GM12878 (cell line): ENCODE measurements around the gene UBE2G2. TPM values are rescaled to one million over a fixed set of nuclear protein-coding genes. Genes with fewer than 3 reads are reported as not detected.
A peak's percentile ranks its signal among the peaks of the same experiment; 100 is the strongest.

Source experiments
- ASH2L ChIP-seq: fragments of 300-600, 200-600 bp; sonication (generic); IDR thresholded peaks from 2 replicates; pipeline ENCODE4 v1.6.1; 2017; ENCODE audit warnings: low read depth, mild to moderate bottlenecking, borderline replicate concordance
- ATF7 ChIP-seq: fragments of 450-650 bp; IDR thresholded peaks from 2 replicates; pipeline ENCODE4 v1.6.1; 2016; ENCODE audit warnings: low read depth, mild to moderate bottlenecking
- BCL11A ChIP-seq: IDR thresholded peaks from 2 replicates; pipeline ENCODE4 v1.6.1; 2011; ENCODE audit warnings: low read depth, low read length
- BMI1 ChIP-seq: fragments of 450-650 bp; IDR thresholded peaks from 2 replicates; pipeline ENCODE4 v1.6.1; 2016; ENCODE audit warnings: mild to moderate bottlenecking, moderate library complexity, borderline replicate concordance
- CHD1 ChIP-seq: IDR thresholded peaks from 2 replicates; pipeline ENCODE4 v1.6.1; 2012; ENCODE audit warnings: low read depth, low read length, improper control_type of control experiment
- CREB1 ChIP-seq: IDR thresholded peaks from 2 replicates; pipeline ENCODE4 v1.6.1; 2012; ENCODE audit warnings: low read depth, mild to moderate bottlenecking, inconsistent platforms
- ETV6 ChIP-seq, 2 experiments: fragments of 450-650 bp in 1 of 2; IDR thresholded peaks in 1 of 2; conservative IDR thresholded peaks in 1 of 2; 2 replicates each; pipeline ENCODE4 v1.6.1; 2014; ENCODE audit warnings: antibody characterized with exemption in 1 of 2, borderline replicate concordance in 1 of 2, low read depth in 1 of 2, mild to moderate bottlenecking in 1 of 2, moderate library complexity in 1 of 2
- GABPA ChIP-seq: IDR thresholded peaks from 2 replicates; pipeline ENCODE4 v1.6.1; 2014; ENCODE audit warnings: antibody characterized with exemption, low read depth, mild to moderate bottlenecking, inconsistent platforms
- HDGF ChIP-seq: fragments of 450-650 bp; IDR thresholded peaks from 2 replicates; pipeline ENCODE4 v1.6.1; 2016; ENCODE audit warnings: antibody characterized with exemption
- JUND ChIP-seq: IDR thresholded peaks from 2 replicates; pipeline ENCODE4 v1.6.1; 2012; ENCODE audit warnings: low read depth, mild to moderate bottlenecking, low read length, improper control_type of control experiment, moderate library complexity
- KLF5 ChIP-seq: fragments of 450-650 bp; IDR thresholded peaks from 2 replicates; pipeline ENCODE4 v1.6.1; 2014; ENCODE audit warnings: mild to moderate bottlenecking; ENCODE audit not compliant: partially characterized antibody
- LARP7 ChIP-seq: fragments of 450-650 bp; IDR thresholded peaks from 2 replicates; pipeline ENCODE4 v1.6.1; 2017; ENCODE audit warnings: mild to moderate bottlenecking
- MEF2B ChIP-seq: fragments of 450-650 bp; IDR thresholded peaks from 2 replicates; pipeline ENCODE4 v1.6.1; 2018; ENCODE audit warnings: mild to moderate bottlenecking, moderate library complexity; ENCODE audit not compliant: partially characterized antibody, poor library complexity, severe bottlenecking
- RAD21 ChIP-seq: IDR thresholded peaks from 2 replicates; pipeline ENCODE4 v1.6.1; 2011; ENCODE audit warnings: mild to moderate bottlenecking, low read depth, low read length, moderate library complexity; ENCODE audit not compliant: insufficient read depth
- RAD51 ChIP-seq: fragments of 450-650 bp; IDR thresholded peaks from 2 replicates; pipeline ENCODE4 v1.6.1; 2016; ENCODE audit warnings: moderate library complexity, mild to moderate bottlenecking, inconsistent platforms
- RCOR1 ChIP-seq: conservative IDR thresholded peaks from 2 replicates; pipeline ENCODE4 v1.6.1; 2012; ENCODE audit warnings: low read depth, low read length, improper control_type of control experiment
- SMARCA5 ChIP-seq: fragments of 450-650 bp; IDR thresholded peaks from 2 replicates; pipeline ENCODE4 v1.6.1; 2017; ENCODE audit warnings: mild to moderate bottlenecking
- SREBF1 ChIP-seq: IDR thresholded peaks from 2 replicates; pipeline ENCODE4 v1.6.1; 2012; ENCODE audit warnings: mild to moderate bottlenecking, low read length
- TBL1XR1 ChIP-seq: IDR thresholded peaks from 2 replicates; pipeline ENCODE4 v1.6.1; 2012; ENCODE audit warnings: low read depth, low read length, improper control_type of control experiment
- TCF3 ChIP-seq: IDR thresholded peaks from 2 replicates; pipeline ENCODE4 v1.6.1; 2012; ENCODE audit warnings: low read depth, mild to moderate bottlenecking, low read length, borderline replicate concordance; ENCODE audit not compliant: insufficient read depth
- YBX1 ChIP-seq: fragments of 450-650 bp; IDR thresholded peaks from 2 replicates; pipeline ENCODE4 v1.6.1; 2016; ENCODE audit warnings: antibody characterized with exemption
- ZNF274 ChIP-seq: IDR thresholded peaks from one replicate; pipeline ENCODE4 v1.8.0; 2011; ENCODE audit not compliant: insufficient read length, insufficient read depth
- ZSCAN29 ChIP-seq: fragments of 450-650 bp; IDR thresholded peaks from 2 replicates; pipeline ENCODE4 v1.6.1; 2017; ENCODE audit warnings: mild to moderate bottlenecking, moderate library complexity
- polyA plus RNA-seq, 11 experiments: library from polyadenylated mRNA; depleted of rRNA in 4 of 11; unstranded in 6 of 11; stranded (reverse) in 5 of 11; fragments of >200 nt; fragmentation: Nextera tagmentation in 4 of 11; fragmentation: Illumina TruSeq in 1 of 11; extraction: Ambion mirVana in 4 of 11; extraction: Trizol in 1 of 11; gene quantifications; 1 replicate in 1 of 11; 2 replicates in 10 of 11; pipeline versions ENCODE4 v1.2.1 to v1.2.3, GENCODE V29; 2011 to 2016; ENCODE audit warnings: inconsistent platforms in 2 of 11, missing spikeins in 2 of 11, low read depth in 1 of 11
- total RNA-seq, 4 experiments: library from RNA; depleted of rRNA in 3 of 4; stranded (reverse); fragments of >200 nt in 3 of 4; fragmentation: Illumina TruSeq in 1 of 4; extraction: Trizol in 1 of 4; gene quantifications; 2 replicates each; pipeline versions ENCODE4 v1.2.1 to v1.2.3, GENCODE V29; 2013 to 2021
- TF ChIP-seq, protein P1 (sequence below): fragments of 450-650 bp; IDR thresholded peaks from 2 replicates; pipeline ENCODE4 v1.6.1; 2017; ENCODE audit warnings: low read depth, mild to moderate bottlenecking, moderate library complexity
- TF ChIP-seq, protein P2 (sequence below): IDR thresholded peaks from 2 replicates; pipeline ENCODE4 v1.6.1; 2012; ENCODE audit warnings: low read depth, low read length, improper control_type of control experiment
- TF ChIP-seq, protein P3 (sequence below): IDR thresholded peaks from 2 replicates; pipeline ENCODE4 v1.6.1; 2012; ENCODE audit warnings: mild to moderate bottlenecking, low read depth, low read length

The UBE2G2 gene
- total and polyA plus RNA-seq, 10 of the 15 experiments (the other 5 are each of a cell fraction or from before 2014, with no cell fraction given), result 27.0 to 139 (median 75.9) TPM

DNA sequence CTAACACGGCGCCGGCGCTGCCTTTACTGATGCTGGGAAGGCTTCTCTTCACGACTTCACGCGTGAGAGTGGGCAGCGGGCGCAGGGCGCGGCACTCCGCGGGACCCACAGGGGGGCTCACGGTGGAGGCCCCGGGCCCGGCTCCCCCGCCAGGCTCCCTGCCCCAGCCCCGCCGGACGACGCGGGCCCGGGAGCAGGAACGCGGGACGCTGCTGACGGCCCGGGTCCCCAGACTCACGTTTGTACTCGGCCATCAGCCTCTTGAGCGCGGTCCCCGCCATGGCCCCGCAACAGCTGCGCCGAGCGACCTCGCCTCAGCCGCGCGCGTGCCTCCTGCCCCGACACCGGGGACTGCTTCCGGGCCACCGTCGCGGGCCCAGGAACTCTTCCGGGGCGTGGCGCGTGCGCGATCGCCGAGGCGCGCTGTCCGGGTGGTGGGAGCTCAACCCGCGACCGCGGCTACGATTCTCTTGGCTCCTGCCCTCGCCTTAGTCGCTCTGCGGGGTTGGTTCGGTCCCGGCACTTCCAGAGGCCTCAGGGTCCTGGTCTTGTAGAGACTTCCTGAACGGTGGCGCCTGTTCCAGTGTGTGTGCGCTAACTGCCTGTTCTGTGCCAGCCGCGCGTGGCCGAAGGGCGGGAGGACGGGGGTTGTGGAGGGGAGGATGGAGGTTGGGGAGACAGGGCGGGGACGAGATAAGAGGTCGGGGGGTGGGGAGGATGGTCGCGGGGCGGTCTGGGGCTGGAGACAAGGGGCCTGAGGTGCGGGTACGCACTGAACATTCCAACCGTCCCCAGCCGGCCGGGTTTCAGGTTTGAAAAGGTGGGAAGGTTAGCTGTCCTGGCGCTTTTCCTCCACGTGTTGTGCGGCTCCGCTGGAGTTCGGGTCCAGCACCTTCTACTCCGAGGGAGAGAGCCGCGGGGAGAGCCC is at the start of gene UBE2G2 (continued):
- TF ChIP-seq, protein P1, sequence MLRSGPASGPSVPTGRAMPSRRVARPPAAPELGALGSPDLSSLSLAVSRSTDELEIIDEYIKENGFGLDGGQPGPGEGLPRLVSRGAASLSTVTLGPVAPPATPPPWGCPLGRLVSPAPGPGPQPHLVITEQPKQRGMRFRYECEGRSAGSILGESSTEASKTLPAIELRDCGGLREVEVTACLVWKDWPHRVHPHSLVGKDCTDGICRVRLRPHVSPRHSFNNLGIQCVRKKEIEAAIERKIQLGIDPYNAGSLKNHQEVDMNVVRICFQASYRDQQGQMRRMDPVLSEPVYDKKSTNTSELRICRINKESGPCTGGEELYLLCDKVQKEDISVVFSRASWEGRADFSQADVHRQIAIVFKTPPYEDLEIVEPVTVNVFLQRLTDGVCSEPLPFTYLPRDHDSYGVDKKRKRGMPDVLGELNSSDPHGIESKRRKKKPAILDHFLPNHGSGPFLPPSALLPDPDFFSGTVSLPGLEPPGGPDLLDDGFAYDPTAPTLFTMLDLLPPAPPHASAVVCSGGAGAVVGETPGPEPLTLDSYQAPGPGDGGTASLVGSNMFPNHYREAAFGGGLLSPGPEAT, result no peak; the same call in 1 of the 2 replicates
- TF ChIP-seq CHD1, result no peak
- no peak for TF ChIP-seq ETV6 (conservative IDR thresholded peaks at IDR 0.05 in 1 of 2, IDR thresholded peaks at IDR 0.05 in 1 of 2; ENCODE audit: borderline replicate concordance in 1 of 2, low read depth in 1 of 2)
- TF ChIP-seq ZSCAN29, result no peak
- TF ChIP-seq SREBF1, result 0 out of 2 replicates have a peak, but pooled peaks have one; percentile 59
- no peak for TF ChIP-seq MEF2B
- no peak for TF ChIP-seq RCOR1
- peak; percentile 59; the same call in 1 of the 2 replicates for TF ChIP-seq TCF3
- TF ChIP-seq LARP7, result peak; percentile 89
- no peak for TF ChIP-seq BCL11A
- TF ChIP-seq RAD21, result no peak
- TF ChIP-seq, protein P2, sequence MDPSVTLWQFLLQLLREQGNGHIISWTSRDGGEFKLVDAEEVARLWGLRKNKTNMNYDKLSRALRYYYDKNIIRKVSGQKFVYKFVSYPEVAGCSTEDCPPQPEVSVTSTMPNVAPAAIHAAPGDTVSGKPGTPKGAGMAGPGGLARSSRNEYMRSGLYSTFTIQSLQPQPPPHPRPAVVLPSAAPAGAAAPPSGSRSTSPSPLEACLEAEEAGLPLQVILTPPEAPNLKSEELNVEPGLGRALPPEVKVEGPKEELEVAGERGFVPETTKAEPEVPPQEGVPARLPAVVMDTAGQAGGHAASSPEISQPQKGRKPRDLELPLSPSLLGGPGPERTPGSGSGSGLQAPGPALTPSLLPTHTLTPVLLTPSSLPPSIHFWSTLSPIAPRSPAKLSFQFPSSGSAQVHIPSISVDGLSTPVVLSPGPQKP, result no peak
- TF ChIP-seq TBL1XR1, result peak; percentile 46
- TF ChIP-seq KLF5, result peak; percentile 51
- no peak for TF ChIP-seq ZNF274
- TF ChIP-seq RAD51, result no peak
- TF ChIP-seq YBX1, result no peak
- TF ChIP-seq SMARCA5, result no peak
- no peak for TF ChIP-seq BMI1
- no peak for TF ChIP-seq ATF7
- TF ChIP-seq HDGF, result 0 out of 2 replicates have a peak, but pooled peaks have one; percentile 44
- TF ChIP-seq, protein P3, sequence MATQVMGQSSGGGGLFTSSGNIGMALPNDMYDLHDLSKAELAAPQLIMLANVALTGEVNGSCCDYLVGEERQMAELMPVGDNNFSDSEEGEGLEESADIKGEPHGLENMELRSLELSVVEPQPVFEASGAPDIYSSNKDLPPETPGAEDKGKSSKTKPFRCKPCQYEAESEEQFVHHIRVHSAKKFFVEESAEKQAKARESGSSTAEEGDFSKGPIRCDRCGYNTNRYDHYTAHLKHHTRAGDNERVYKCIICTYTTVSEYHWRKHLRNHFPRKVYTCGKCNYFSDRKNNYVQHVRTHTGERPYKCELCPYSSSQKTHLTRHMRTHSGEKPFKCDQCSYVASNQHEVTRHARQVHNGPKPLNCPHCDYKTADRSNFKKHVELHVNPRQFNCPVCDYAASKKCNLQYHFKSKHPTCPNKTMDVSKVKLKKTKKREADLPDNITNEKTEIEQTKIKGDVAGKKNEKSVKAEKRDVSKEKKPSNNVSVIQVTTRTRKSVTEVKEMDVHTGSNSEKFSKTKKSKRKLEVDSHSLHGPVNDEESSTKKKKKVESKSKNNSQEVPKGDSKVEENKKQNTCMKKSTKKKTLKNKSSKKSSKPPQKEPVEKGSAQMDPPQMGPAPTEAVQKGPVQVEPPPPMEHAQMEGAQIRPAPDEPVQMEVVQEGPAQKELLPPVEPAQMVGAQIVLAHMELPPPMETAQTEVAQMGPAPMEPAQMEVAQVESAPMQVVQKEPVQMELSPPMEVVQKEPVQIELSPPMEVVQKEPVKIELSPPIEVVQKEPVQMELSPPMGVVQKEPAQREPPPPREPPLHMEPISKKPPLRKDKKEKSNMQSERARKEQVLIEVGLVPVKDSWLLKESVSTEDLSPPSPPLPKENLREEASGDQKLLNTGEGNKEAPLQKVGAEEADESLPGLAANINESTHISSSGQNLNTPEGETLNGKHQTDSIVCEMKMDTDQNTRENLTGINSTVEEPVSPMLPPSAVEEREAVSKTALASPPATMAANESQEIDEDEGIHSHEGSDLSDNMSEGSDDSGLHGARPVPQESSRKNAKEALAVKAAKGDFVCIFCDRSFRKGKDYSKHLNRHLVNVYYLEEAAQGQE, result no peak
- peak; percentile 95 for TF ChIP-seq GABPA
- no peak for TF ChIP-seq JUND
- TF ChIP-seq CREB1, result no peak
- peak; percentile 85; the same call in 1 of the 2 replicates for TF ChIP-seq ASH2L
